HG03175 (cell line): ENCODE measurements around the gene C16orf95.
"Not testable (repeated sequence)": the region's sequence is repeated elsewhere in the genome, so short reads cannot be mapped to it uniquely, and the experiment has no call there.

Source experiments
- ATAC-seq: cut with Tn5 transposase; IDR thresholded peaks from one replicate; pipeline ENCODE4 v1.9.1; 2021; ENCODE audit warnings: mild to moderate bottlenecking, moderate library complexity; ENCODE audit not compliant: unreplicated experiment

C16orf95 gene

GRCh38 chr16:87259431-87259830 lies 57.8 kb downstream of the C16orf95 start:
- ATAC-seq = no peak

- ATAC-seq = not testable (repeated sequence)
Observed at GRCh38 chr16:87258653-87259052, 58.5 kb downstream of the C16orf95 start.

GRCh38 chr16:87255866-87256265 lies 61.3 kb downstream of the C16orf95 start:
- no peak for ATAC-seq

GRCh38 chr16:87254734-87255133 lies 62.5 kb downstream of the C16orf95 start:
- no peak for ATAC-seq

- no peak for ATAC-seq
Observed at GRCh38 chr16:87254296-87254695, 62.9 kb downstream of the C16orf95 start.

- no peak for ATAC-seq
Observed at GRCh38 chr16:87253536-87253935, 63.7 kb downstream of the C16orf95 start.
